ENCODE data around the gene KHDC3L. TPM values are rescaled to one million over a fixed set of nuclear protein-coding genes. Genes with fewer than 3 reads are reported as not detected.
A peak's percentile ranks its signal among the peaks of the same experiment; 100 is the strongest.
"Not testable (repeated sequence)": the region's sequence is repeated elsewhere in the genome, so short reads cannot be mapped to it uniquely, and the experiment has no call there.

Gene KHDC3L
- total RNA-seq, 1 experiment from 2014 or later = not detected

GRCh38 chr6:73391675-73392074 lies 29.2 kb downstream of the KHDC3L start:
- ATAC-seq = no peak
- no peak overlapping the region for H3K4me3 ChIP-seq (ENCODE audit: low read depth in 2 of 2, low read length in 2 of 2)
- no peak for TF ChIP-seq SIN3A (IDR thresholded peaks at IDR 0.05; ENCODE audit: borderline replicate concordance, insufficient read depth, low read depth, low read length)
- TF ChIP-seq REST (IDR thresholded peaks at IDR 0.05; ENCODE audit: insufficient read depth in 1 of 2, low read depth in 2 of 2, low read length in 1 of 2) = no peak
- no peak for TF ChIP-seq TCF7L2 (IDR thresholded peaks at IDR 0.05; ENCODE audit: low read depth, low read length)
- no peak for TF ChIP-seq CTCF (IDR thresholded peaks at IDR 0.05)
- no peak for TF ChIP-seq POLR2AphosphoS5 (IDR thresholded peaks at IDR 0.05; ENCODE audit: low read depth, low read length)
- H3K36me3 ChIP-seq (ENCODE audit: control insufficient read depth, insufficient read depth, low read length) = no peaks in the 10 kb centered on the region
- peaks cover 18% of the 10 kb centered on the region for H3K4me1 ChIP-seq (ENCODE audit: control insufficient read depth, insufficient read depth, low read length)
- no peak for DNase-seq (ENCODE audit: low read depth, low spot score)
- intact Hi-C loops (cut with micrococcal nuclease; ENCODE audit: unreplicated experiment) (no loop called here), in situ Hi-C loops (cut with HindIII; ENCODE audit: low pct_unique_long_range_greater_than_20kb, low sequenced_read_pairs) (no loop called here)
- no TSS peak for BruUV-seq (replicated peaks)
- H3K9me3 ChIP-seq (ENCODE audit: control insufficient read depth, insufficient read depth, low read depth, low read length) = no peaks in the 10 kb centered on the region
- H3K27ac ChIP-seq (ENCODE audit: low read length) = peak overlapping the region; percentile 17; the same call in 1 of the 2 replicates
- no peaks in the 10 kb centered on the region for H3K27me3 ChIP-seq (ENCODE audit: control insufficient read depth, insufficient read depth, low read length)
- CTCF ChIA-PET = interaction anchor here (1.3 kb wide), 1 partner anchor 106 kb away, joined by 5 read pairs; no protein-coding TSS in a partner anchor
- POLR2A ChIA-PET = no interaction called here

GRCh38 chr6:73392188-73392587 lies 29.7 kb downstream of the KHDC3L start:
- DNase-seq (ENCODE audit: low read depth, low spot score); ATAC-seq; H3K27me3 ChIP-seq (ENCODE audit: control insufficient read depth, insufficient read depth, low read length); in situ Hi-C loops (cut with HindIII; ENCODE audit: low pct_unique_long_range_greater_than_20kb, low sequenced_read_pairs); H3K27ac ChIP-seq (ENCODE audit: low read length); H3K36me3 ChIP-seq (ENCODE audit: control insufficient read depth, insufficient read depth, low read length); H3K4me3 ChIP-seq (ENCODE audit: low read depth in 2 of 2, low read length in 2 of 2); H3K9me3 ChIP-seq (ENCODE audit: control insufficient read depth, insufficient read depth, low read depth, low read length); BruUV-seq (replicated peaks); POLR2A ChIA-PET; intact Hi-C loops (cut with micrococcal nuclease; ENCODE audit: unreplicated experiment): not testable (repeated sequence)
- H3K4me1 ChIP-seq (ENCODE audit: control insufficient read depth, insufficient read depth, low read length) = peaks cover 18% of the 10 kb centered on the region
- CTCF ChIA-PET = interaction anchor here (1.3 kb wide), 1 partner anchor 106 kb away, joined by 5 read pairs; no protein-coding TSS in a partner anchor

- no TSS peak for BruUV-seq (replicated peaks)
- peak overlapping the region in 1 of 2 experiments; percentile 78; a peak in 2 of 4 replicates for H3K4me3 ChIP-seq (ENCODE audit: low read depth in 2 of 2, low read length in 2 of 2)
- ChIA-PET CTCF (no interaction called here), POLR2A (no interaction called here)
- no peaks in the 10 kb centered on the region for H3K27me3 ChIP-seq (ENCODE audit: control insufficient read depth, insufficient read depth, low read length)
- H3K27ac ChIP-seq (ENCODE audit: low read length) = peak overlapping the region; percentile 90; the same call in 1 of the 2 replicates
- intact Hi-C loops (cut with micrococcal nuclease; ENCODE audit: unreplicated experiment) (no loop called here), in situ Hi-C loops (cut with HindIII; ENCODE audit: low pct_unique_long_range_greater_than_20kb, low sequenced_read_pairs) (no loop called here)
- ATAC-seq = no peak
- DNase-seq (ENCODE audit: low read depth, low spot score) = no peak
- H3K36me3 ChIP-seq (ENCODE audit: control insufficient read depth, insufficient read depth, low read length) = no peaks in the 10 kb centered on the region
- no peaks in the 10 kb centered on the region for H3K9me3 ChIP-seq (ENCODE audit: control insufficient read depth, insufficient read depth, low read depth, low read length)
- no peak for TF ChIP-seq REST (IDR thresholded peaks at IDR 0.05; ENCODE audit: insufficient read depth in 1 of 2, low read depth in 2 of 2, low read length in 1 of 2)
- no peak for TF ChIP-seq CTCF (IDR thresholded peaks at IDR 0.05)
- no peak for TF ChIP-seq POLR2AphosphoS5 (IDR thresholded peaks at IDR 0.05; ENCODE audit: low read depth, low read length)
- TF ChIP-seq SIN3A (IDR thresholded peaks at IDR 0.05; ENCODE audit: borderline replicate concordance, insufficient read depth, low read depth, low read length) = no peak
- H3K4me1 ChIP-seq (ENCODE audit: control insufficient read depth, insufficient read depth, low read length) = peaks cover 17% of the 10 kb centered on the region
Measured at GRCh38 chr6:73393278-73393677, 30.8 kb downstream of the KHDC3L start.

Data from Panc1 (cell line).